Measurements from ENCODE around the gene FN1. TPM values are rescaled to one million over a fixed set of nuclear protein-coding genes. Genes with fewer than 3 reads are reported as not detected.
A peak's percentile ranks its signal among the peaks of the same experiment; 100 is the strongest.

Gene FN1
- total and polyA plus RNA-seq, 2 donors (not counting 3 experiments of a cell fraction or from before 2014, with no cell fraction given): 3,221 to 3,740 TPM

- no peak overlapping the region for H3K9ac ChIP-seq (replicated peaks; ENCODE audit: extremely low read depth, insufficient read depth, low read length)
- dilution Hi-C loops (cut with MboI; ENCODE audit: extremely low pct_ligation_motif_present, low sequenced_read_pairs): no loop called here
- H3K79me2 ChIP-seq (ENCODE audit: control insufficient read depth, insufficient read depth, low read length): peaks cover 17% of the 10 kb centered on the region
- intact Hi-C loops (cut with micrococcal nuclease): no loop called here
- peaks cover 8% of the 10 kb centered on the region for H3K4me1 ChIP-seq (ENCODE audit: control insufficient read depth, extremely low read depth, insufficient read depth, low read length)
- no peak for TF ChIP-seq FOS (IDR thresholded peaks at IDR 0.05; ENCODE audit: borderline replicate concordance, insufficient read depth, low read length)
- TF ChIP-seq POLR2A (IDR thresholded peaks at IDR 0.05; ENCODE audit: low read depth, low read length): peak; percentile 10
- TF ChIP-seq, protein P1, sequence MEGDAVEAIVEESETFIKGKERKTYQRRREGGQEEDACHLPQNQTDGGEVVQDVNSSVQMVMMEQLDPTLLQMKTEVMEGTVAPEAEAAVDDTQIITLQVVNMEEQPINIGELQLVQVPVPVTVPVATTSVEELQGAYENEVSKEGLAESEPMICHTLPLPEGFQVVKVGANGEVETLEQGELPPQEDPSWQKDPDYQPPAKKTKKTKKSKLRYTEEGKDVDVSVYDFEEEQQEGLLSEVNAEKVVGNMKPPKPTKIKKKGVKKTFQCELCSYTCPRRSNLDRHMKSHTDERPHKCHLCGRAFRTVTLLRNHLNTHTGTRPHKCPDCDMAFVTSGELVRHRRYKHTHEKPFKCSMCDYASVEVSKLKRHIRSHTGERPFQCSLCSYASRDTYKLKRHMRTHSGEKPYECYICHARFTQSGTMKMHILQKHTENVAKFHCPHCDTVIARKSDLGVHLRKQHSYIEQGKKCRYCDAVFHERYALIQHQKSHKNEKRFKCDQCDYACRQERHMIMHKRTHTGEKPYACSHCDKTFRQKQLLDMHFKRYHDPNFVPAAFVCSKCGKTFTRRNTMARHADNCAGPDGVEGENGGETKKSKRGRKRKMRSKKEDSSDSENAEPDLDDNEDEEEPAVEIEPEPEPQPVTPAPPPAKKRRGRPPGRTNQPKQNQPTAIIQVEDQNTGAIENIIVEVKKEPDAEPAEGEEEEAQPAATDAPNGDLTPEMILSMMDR (IDR thresholded peaks at IDR 0.05; ENCODE audit: extremely low read depth in 1 of 2, insufficient read depth in 1 of 2, low read depth in 1 of 2, low read length in 2 of 2): no peak
- TF ChIP-seq MAX (IDR thresholded peaks at IDR 0.05; ENCODE audit: insufficient read depth, insufficient read length): no peak
- H3K4me3 ChIP-seq (replicated peaks in 1 of 3; ENCODE audit: insufficient read depth in 1 of 3, low read depth in 1 of 3, low read length in 3 of 3): no peak overlapping the region
- H3K27ac ChIP-seq (ENCODE audit: insufficient read depth, low read depth, low read length): no peak overlapping the region
- TSS peak; percentile 92 for BruUV-seq (replicated peaks)
- POLR2A ChIA-PET: interaction anchor here (1.1 kb wide), 1 partner anchor 8 kb away, joined by 3 read pairs; no protein-coding TSS in a partner anchor
- CTCF ChIA-PET: interaction anchor here (1.6 kb wide), 1 partner anchor 525 kb away, joined by 7 read pairs; no protein-coding TSS in a partner anchor
- H3K27me3 ChIP-seq (ENCODE audit: control insufficient read depth in 2 of 2, insufficient read depth in 2 of 2, low read length in 2 of 2): no peaks in the 10 kb centered on the region
- FAIRE-seq: no peak
- no peaks in the 10 kb centered on the region for H4K20me1 ChIP-seq (replicated peaks; ENCODE audit: control insufficient read depth, extremely low read depth, insufficient read depth, low read length)
- H3K9me1 ChIP-seq (replicated peaks; ENCODE audit: control insufficient read depth, extremely low read depth, insufficient read depth, low read length): no peaks in the 10 kb centered on the region
- no peak overlapping the region for H3K4me2 ChIP-seq (ENCODE audit: insufficient read depth, low read length)
- peaks cover 60 to 77% of the 10 kb centered on the region in 2 experiments for H3K36me3 ChIP-seq (ENCODE audit: control insufficient read depth in 2 of 2, extremely low read depth in 1 of 2, insufficient read depth in 2 of 2, low read length in 2 of 2)
- DNase-seq (ENCODE audit: low read depth, low spot score): no peak
- H2AFZ ChIP-seq (ENCODE audit: low read depth, low read length): no peak overlapping the region
- no peaks in the 10 kb centered on the region for H3K9me3 ChIP-seq (replicated peaks; ENCODE audit: control insufficient read depth, insufficient read depth, low read length)
Measured at GRCh38 chr2:215405722-215406581, 29.9 kb downstream of the FN1 start.

Data from endothelial cell of umbilical vein (primary cell).